ENCODE data around the gene GIGYF1.
"Not testable (repeated sequence)": the region's sequence is repeated elsewhere in the genome, so short reads cannot be mapped to it uniquely, and the experiment has no call there.

GIGYF1 gene

DNA sequence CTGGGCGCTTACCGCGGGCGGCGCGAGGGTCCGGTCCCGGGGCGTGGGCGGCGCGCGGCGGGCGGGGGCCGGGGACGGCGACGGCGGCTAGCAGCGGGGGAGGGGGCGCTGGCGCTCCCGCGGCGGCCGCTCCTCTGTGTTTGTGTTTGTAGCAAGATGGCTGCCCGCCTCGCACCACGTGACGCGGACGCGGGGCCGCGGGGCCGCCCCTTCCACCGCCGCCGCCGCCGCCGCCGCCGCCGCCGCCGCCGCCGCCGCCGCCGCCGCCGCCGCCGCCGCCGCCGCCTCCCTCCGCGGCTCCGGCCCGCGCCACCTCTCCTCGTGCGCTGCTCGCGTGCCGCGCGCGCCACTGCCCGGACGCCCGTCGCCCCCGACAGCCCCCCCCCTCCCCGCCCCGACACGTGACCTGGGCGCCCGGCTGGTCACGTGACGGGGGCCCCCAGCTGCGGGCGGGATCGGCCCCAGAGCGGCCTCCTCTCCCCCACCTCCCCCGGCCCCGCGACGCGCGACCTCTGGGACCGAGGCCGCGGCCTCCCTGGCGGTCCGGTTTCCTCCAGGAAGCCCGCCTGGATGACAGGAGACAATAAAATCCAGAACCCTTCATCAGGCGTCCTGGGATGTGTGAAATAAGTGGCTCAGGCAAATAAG, at the start of gene GIGYF1:
Gene GIGYF1 (minus strand): TSS at position 153 of the 648 bp plus-strand sequence. CDS start 6,012 bp downstream, outside the sequence.
- DNase-seq, result peak; percentile 81

DNA sequence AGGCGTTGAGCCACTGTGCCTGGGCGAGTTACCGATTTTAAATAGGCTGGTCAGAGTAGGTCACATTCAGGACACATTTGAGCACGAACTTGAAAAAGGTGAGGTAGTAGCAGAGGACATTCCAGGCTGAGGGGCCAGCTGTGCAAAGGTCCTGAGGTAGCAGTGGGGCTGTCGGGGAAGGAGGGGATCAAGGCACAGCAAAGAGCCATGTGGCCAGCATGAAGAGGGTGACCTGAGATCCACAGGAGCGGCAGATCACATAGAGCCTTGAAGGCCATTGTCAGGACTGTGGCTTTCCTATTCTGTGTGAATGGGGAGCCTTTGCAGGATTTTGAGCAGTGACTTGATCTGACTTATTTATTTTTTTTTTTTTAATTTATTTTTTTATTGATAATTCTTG, 45.9 kb upstream of the GIGYF1 start:
- no peak for DNase-seq

- DNase-seq, result no peak
Observed at GRCh38 chr7:100736671-100737070, 42.6 kb upstream of the GIGYF1 start.

- DNase-seq, result no peak
Observed at GRCh38 chr7:100735730-100736129, 41.7 kb upstream of the GIGYF1 start.

- DNase-seq, result no peak
Observed at GRCh38 chr7:100731937-100732636, 38.0 kb upstream of the GIGYF1 start.

DNA sequence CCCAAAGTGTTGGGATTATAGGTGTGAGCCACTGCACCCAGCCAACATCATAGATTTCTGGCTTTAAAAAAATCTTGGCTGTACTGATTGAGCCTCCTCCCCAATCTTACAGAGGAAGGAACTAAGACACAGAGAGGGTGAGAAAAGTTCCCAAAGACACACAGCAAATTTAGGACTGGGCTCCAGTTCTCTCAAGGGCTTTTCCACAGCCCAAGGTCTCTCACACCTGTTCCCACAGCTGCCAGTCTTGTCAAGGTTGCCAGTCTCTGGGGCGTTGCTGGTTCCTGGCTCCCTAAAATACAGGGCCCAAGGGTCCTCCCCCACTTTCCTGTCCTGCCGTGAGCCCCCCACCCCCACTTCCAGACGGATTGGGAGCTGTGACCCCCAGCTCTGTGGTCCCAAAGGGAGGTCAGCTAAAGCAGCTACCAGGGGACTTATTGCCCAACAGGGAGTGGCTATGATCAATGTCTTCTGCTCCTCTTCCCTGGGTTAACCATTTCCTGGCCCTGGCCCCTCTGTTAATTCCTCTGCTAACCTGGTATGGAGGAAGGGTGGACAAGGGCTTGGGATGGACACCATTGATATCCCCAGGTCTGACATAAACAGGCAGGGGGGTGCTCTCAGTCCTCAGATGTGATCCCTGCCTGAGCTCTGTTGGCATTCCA, 36.2 kb upstream of the GIGYF1 start:
- no peak for DNase-seq

- no peak for DNase-seq
Observed at GRCh38 chr7:100728196-100728595, 34.1 kb upstream of the GIGYF1 start.

- DNase-seq, result no peak
Observed at GRCh38 chr7:100726996-100727761, 33.1 kb upstream of the GIGYF1 start.

GRCh38 chr7:100724364-100724763, 30.3 kb upstream of the GIGYF1 start:
- not testable (repeated sequence) for DNase-seq

GRCh38 chr7:100723732-100724275, 29.8 kb upstream of the GIGYF1 start:
- no peak for DNase-seq

GRCh38 chr7:100722480-100723212, 28.6 kb upstream of the GIGYF1 start:
- no peak for DNase-seq

- DNase-seq, result no peak
Observed at GRCh38 chr7:100721505-100721812, 27.4 kb upstream of the GIGYF1 start.

DNA sequence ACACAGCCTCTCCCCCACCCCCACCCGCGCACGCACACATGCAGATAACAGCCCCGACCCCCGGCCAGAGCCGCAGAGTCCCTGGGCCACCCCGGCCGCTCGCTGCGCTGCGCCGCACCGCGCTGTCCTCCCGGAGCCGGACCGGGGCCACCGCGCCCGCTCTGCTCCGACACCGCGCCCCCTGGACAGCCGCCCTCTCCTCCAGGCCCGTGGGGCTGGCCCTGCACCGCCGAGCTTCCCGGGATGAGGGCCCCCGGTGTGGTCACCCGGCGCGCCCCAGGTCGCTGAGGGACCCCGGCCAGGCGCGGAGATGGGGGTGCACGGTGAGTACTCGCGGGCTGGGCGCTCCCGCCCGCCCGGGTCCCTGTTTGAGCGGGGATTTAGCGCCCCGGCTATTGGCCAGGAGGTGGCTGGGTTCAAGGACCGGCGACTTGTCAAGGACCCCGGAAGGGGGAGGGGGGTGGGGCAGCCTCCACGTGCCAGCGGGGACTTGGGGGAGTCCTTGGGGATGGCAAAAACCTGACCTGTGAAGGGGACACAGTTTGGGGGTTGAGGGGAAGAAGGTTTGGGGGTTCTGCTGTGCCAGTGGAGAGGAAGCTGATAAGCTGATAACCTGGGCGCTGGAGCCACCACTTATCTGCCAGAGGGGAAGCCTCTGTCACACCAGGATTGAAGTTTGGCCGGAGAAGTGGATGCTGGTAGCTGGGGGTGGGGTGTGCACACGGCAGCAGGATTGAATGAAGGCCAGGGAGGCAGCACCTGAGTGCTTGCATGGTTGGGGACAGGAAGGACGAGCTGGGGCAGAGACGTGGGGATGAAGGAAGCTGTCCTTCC, 26.8 kb upstream of the GIGYF1 start:
- no peak for DNase-seq

GRCh38 chr7:100720279-100720670, 26.2 kb upstream of the GIGYF1 start, which contains the start of gene EPO:
TSS of gene EPO (plus strand) at chr7:100720468. CDS start at chr7:100720981, 513 bp downstream.
- no peak for DNase-seq

GRCh38 chr7:100719523-100720278, 25.7 kb upstream of the GIGYF1 start:
- DNase-seq, result no peak

GRCh38 chr7:100717073-100717472, 23.0 kb upstream of the GIGYF1 start:
- not testable (repeated sequence) for DNase-seq

DNA sequence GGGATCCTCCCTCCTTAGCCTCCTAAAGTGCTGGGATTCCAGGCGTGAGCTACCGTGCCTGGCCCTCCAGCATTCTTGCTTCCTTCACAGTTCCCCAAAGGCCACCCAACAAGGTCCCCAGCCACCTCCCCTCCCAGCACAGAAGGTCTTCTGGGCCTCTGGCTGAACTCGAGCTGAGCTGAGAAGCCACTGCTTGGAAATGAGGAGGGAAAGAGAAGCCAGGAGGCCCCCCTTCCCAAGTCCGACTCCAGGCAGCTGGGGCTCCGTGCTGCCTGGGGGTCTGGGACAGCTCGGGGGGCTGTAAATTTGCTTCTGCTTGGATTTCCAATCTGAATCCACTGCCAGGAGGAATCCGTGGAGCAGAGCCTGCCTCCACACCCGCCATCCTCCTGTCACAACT, 20.7 kb upstream of the GIGYF1 start:
- DNase-seq, result no peak

- no peak for DNase-seq
Observed at GRCh38 chr7:100711369-100711768, 17.3 kb upstream of the GIGYF1 start.

DNA sequence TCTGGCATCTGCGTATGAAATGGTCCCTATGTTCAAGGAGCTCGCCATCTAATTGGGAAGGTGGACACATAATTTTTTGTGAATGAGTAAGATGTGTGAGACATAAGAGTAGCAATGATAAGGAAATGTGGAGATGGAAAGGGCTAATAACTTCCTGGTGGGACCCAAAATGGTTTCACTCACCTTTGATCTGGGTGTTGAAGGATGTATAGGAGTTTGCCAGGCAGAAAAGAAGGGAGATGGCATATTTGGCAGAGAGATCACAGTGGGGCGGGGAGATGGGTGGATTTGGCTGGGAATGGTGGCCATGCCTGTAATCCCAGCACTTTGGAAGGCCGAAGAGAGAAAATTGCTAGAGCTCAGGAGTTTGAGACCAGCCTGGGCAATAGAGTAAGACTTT, 16.4 kb upstream of the GIGYF1 start:
- DNase-seq, result no peak

DNA sequence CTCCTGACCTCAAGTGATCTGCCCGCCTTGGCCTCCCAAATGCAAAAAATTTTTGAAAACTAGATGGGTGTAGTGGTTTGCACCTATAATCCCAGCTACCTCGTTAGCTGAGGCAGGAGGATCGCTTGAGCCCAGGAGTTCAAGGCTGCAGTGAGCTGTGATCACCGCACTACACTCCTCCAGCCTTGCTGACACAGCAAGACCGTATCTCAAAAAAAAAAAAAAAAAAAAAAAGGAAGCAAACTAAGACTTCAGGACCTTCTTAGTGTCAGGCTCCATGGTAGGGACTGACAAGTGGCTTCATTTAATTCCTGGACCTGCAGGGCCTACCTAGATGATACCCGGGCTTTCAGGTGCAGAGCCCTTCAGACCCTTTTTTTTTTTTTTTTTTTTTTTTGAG, 14.3 kb upstream of the GIGYF1 start:
- no peak for DNase-seq
